GM21619 (cell line): Measurements from ENCODE around the gene SOS1.
A peak's percentile ranks its signal among the peaks of the same experiment; 100 is the strongest.

ENCODE experiments used
- ATAC-seq: cut with Tn5 transposase; IDR thresholded peaks from one replicate; pipeline ENCODE4 v1.9.1; 2021; ENCODE audit not compliant: unreplicated experiment

The SOS1 gene

GRCh38 chr2:38978296-38978903 is 142.5 kb downstream of the SOS1 start:
- ATAC-seq: no peak

- ATAC-seq: no peak
These were observed 143.8 kb downstream of the SOS1 start for GRCh38 chr2:38977047-38977446.

GRCh38 chr2:38975042-38975441 is 145.8 kb downstream of the SOS1 start:
- no peak for ATAC-seq

GRCh38 chr2:38973266-38973665 is 147.6 kb downstream of the SOS1 start:
- ATAC-seq: no peak

- ATAC-seq: no peak
These were observed 149.5 kb downstream of the SOS1 start for GRCh38 chr2:38971377-38971776.

GRCh38 chr2:38968021-38968420 is 152.8 kb downstream of the SOS1 start:
- no peak for ATAC-seq

GRCh38 chr2:38966678-38967077 is 154.2 kb downstream of the SOS1 start:
- no peak for ATAC-seq

- no peak for ATAC-seq
These were observed 154.8 kb downstream of the SOS1 start for GRCh38 chr2:38966006-38966405.

GRCh38 chr2:38960609-38961320 is 160.1 kb downstream of the SOS1 start:
- ATAC-seq: no peak

GRCh38 chr2:38959938-38960608 is 160.8 kb downstream of the SOS1 start:
- peak; percentile 91 for ATAC-seq

- ATAC-seq: no peak
These were observed 161.4 kb downstream of the SOS1 start for GRCh38 chr2:38959466-38959865.

GRCh38 chr2:38957972-38958371 is 162.9 kb downstream of the SOS1 start:
- no peak for ATAC-seq

- ATAC-seq: no peak
These were observed 169.1 kb downstream of the SOS1 start for GRCh38 chr2:38951766-38952165.

GRCh38 chr2:38948995-38949394 is 171.9 kb downstream of the SOS1 start:
- ATAC-seq: no peak

- no peak for ATAC-seq
These were observed 172.4 kb downstream of the SOS1 start for GRCh38 chr2:38948387-38948882.

- no peak for ATAC-seq
These were observed 173.3 kb downstream of the SOS1 start for GRCh38 chr2:38947241-38948239.

- no peak for ATAC-seq
These were observed 174.9 kb downstream of the SOS1 start for GRCh38 chr2:38945911-38946310.

- ATAC-seq: no peak
These were observed 175.5 kb downstream of the SOS1 start for GRCh38 chr2:38945372-38945771.

GRCh38 chr2:38943784-38944183 is 177.1 kb downstream of the SOS1 start:
- ATAC-seq: no peak

GRCh38 chr2:38940746-38941145 is 180.1 kb downstream of the SOS1 start:
- no peak for ATAC-seq

GRCh38 chr2:38937548-38937947 is 183.3 kb downstream of the SOS1 start:
- no peak for ATAC-seq
